ENCODE measurements around the gene PRDM7.
A peak's percentile ranks its signal among the peaks of the same experiment; 100 is the strongest.
"Not testable (repeated sequence)": the region's sequence is repeated elsewhere in the genome, so short reads cannot be mapped to it uniquely, and the experiment has no call there.

Gene PRDM7

DNA sequence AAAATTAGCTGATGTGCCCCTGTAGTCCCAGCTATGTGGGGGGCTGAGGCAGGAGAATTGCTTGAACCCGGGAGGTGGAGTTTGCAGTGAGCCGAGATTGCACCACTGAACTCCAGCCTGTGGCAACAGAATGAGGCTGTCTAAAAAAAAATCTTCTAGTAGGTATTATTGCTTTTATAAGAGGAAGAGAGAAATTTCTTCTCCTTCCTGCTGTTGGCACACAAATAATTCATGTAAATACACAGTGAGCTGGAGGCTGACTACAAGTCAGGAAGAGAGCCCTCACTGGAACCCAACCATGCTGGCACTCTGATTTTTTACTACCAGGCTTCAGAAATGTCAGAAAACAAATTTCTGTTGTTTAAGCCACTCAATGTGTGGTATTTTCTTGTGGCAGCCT lies 6.7 kb downstream of the PRDM7 start:
- Histone ChIP-seq H3K27me3 (ENCODE audit: control insufficient read depth, insufficient read depth, low read length) (peaks cover 9% of the 10 kb centered on the region), H3K9ac (ENCODE audit: low read length) (no peak overlapping the region), H3K27ac (ENCODE audit: low read depth, low read length) (no peak overlapping the region), H3K9me3 (ENCODE audit: control insufficient read depth, insufficient read depth, low read depth, low read length) (no peaks in the 10 kb centered on the region), H3K4me3 (ENCODE audit: low read depth, low read length) (no peak overlapping the region), H3K36me3 (ENCODE audit: control insufficient read depth, insufficient read depth, low read length) (no peaks in the 10 kb centered on the region), H3K4me1 (ENCODE audit: control insufficient read depth, insufficient read depth, low read length) (no peaks in the 10 kb centered on the region)

DNA sequence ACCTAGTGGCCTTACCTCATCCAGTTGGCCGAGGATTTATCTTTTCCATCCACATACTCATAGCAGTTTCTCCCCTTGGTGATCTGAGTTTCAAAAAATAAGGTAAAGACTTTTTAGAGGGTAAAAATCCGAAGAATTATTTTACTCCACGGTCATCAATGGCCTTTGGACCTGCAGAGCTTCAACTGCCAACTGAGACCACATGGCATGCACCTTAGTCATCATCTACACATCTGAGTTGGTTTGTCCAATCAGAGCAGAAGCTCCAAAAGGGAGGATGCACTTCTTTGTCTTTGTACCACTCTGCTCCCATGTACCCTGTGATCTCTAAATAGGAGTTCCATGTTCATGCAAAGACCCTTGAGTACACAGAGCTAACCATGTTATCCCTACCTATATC lies 15.7 kb downstream of the PRDM7 start:
- Histone ChIP-seq H3K27me3 (ENCODE audit: control insufficient read depth, insufficient read depth, low read length) (no peaks in the 10 kb centered on the region; the same call in 1 of the 2 replicates), H3K9ac (ENCODE audit: low read length) (no peak overlapping the region), H3K9me3 (ENCODE audit: control insufficient read depth, insufficient read depth, low read depth, low read length) (peaks cover 12% of the 10 kb centered on the region; the same call in 1 of the 2 replicates), H3K27ac (ENCODE audit: low read depth, low read length) (no peak overlapping the region), H3K36me3 (ENCODE audit: control insufficient read depth, insufficient read depth, low read length) (no peaks in the 10 kb centered on the region), H3K4me1 (ENCODE audit: control insufficient read depth, insufficient read depth, low read length) (no peaks in the 10 kb centered on the region; the same call in 1 of the 2 replicates), H3K4me3 (ENCODE audit: low read depth, low read length) (no peak overlapping the region)

DNA sequence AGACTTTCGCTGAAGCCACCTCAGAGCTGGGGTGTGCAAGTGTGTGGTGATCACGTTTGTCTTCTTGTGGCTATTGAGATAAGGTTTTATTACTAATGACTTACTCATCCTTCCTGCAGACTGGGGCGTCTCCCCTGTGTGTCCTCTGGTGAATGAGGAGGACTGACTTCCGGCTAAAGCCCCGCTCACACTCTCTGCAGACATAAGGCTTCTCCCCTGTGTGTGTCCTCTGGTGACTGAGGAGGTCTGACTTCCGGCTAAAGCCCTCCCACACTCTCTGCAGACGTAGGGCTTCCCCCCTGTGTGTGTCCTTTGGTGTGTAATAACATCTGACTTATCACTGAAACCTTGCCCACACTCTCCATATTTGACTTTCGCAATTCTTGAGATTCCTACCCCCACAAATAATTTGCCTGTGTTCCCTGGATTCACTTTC lies 19.4 kb downstream of the PRDM7 start:
- no peaks in the 10 kb centered on the region; the same call in 1 of the 2 replicates for H3K27me3 ChIP-seq (ENCODE audit: control insufficient read depth, insufficient read depth, low read length)
- H3K4me1 ChIP-seq (ENCODE audit: control insufficient read depth, insufficient read depth, low read length), result no peaks in the 10 kb centered on the region; the same call in 1 of the 2 replicates
- no peak overlapping the region for H3K9ac ChIP-seq (ENCODE audit: low read length)
- peaks cover 43% of the 10 kb centered on the region for H3K9me3 ChIP-seq (ENCODE audit: control insufficient read depth, insufficient read depth, low read depth, low read length)
- H3K36me3 ChIP-seq (ENCODE audit: control insufficient read depth, insufficient read depth, low read length), result no peaks in the 10 kb centered on the region
- H3K27ac ChIP-seq (ENCODE audit: low read depth, low read length), result no peak overlapping the region
- H3K4me3 ChIP-seq (ENCODE audit: low read depth, low read length), result no peak overlapping the region

DNA sequence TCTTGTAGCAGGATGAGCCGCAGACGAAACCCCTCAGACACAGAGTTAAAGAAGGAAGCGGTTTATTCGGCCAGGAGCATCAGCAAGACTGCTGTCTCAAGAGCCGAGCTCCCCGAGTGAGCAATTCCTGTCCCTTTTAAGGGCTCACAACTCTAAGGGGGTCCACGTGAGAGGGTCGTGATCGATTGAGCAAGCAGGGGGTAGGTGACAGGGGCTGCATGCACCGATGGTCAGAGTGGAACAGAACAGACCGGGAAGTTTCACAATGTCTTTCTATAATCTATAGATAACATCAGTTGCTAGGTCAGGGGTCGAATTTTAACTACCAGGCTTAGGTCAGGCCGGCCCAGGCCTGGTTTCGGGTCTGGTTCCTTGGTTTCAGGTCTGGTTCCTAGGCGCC lies 20.6 kb downstream of the PRDM7 start:
- H3K4me3 ChIP-seq (ENCODE audit: low read depth, low read length); H3K36me3 ChIP-seq (ENCODE audit: control insufficient read depth, insufficient read depth, low read length): not testable (repeated sequence)

DNA sequence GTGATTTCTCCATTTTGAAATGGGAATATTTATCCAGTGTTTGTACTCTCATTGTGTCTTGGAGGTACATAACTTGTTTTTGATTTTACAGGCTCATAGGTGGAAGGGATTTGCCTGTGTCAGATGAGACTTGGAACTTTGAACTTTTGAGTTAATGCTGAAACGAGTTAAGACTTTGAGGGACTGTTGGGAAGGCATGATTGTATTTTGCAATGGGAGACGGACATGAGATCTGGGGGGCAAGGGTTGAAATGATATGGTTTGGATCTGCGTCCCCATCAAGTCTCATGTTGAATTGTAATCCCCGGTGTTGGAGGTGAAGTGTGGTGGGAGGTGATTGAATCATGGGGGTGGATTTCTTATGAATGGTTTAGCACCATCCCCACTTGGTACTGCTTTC lies 21.8 kb downstream of the PRDM7 start:
- H3K4me3 ChIP-seq (ENCODE audit: low read depth, low read length), result no peak overlapping the region
- no peaks in the 10 kb centered on the region; the same call in 1 of the 2 replicates for H3K4me1 ChIP-seq (ENCODE audit: control insufficient read depth, insufficient read depth, low read length)
- H3K27me3 ChIP-seq (ENCODE audit: control insufficient read depth, insufficient read depth, low read length), result no peaks in the 10 kb centered on the region; the same call in 1 of the 2 replicates
- no peak overlapping the region for H3K27ac ChIP-seq (ENCODE audit: low read depth, low read length)
- no peaks in the 10 kb centered on the region for H3K36me3 ChIP-seq (ENCODE audit: control insufficient read depth, insufficient read depth, low read length)
- peaks cover 48% of the 10 kb centered on the region for H3K9me3 ChIP-seq (ENCODE audit: control insufficient read depth, insufficient read depth, low read depth, low read length)
- no peak overlapping the region for H3K9ac ChIP-seq (ENCODE audit: low read length)

More for the DNA sequence above, 20.6 kb downstream of the PRDM7 start:
- H3K9me3 ChIP-seq (ENCODE audit: control insufficient read depth, insufficient read depth, low read depth, low read length), result peaks cover 48% of the 10 kb centered on the region
- not testable (repeated sequence) for H3K9ac ChIP-seq (ENCODE audit: low read length); H3K27ac ChIP-seq (ENCODE audit: low read depth, low read length); H3K27me3 ChIP-seq (ENCODE audit: control insufficient read depth, insufficient read depth, low read length); H3K4me1 ChIP-seq (ENCODE audit: control insufficient read depth, insufficient read depth, low read length)

DNA sequence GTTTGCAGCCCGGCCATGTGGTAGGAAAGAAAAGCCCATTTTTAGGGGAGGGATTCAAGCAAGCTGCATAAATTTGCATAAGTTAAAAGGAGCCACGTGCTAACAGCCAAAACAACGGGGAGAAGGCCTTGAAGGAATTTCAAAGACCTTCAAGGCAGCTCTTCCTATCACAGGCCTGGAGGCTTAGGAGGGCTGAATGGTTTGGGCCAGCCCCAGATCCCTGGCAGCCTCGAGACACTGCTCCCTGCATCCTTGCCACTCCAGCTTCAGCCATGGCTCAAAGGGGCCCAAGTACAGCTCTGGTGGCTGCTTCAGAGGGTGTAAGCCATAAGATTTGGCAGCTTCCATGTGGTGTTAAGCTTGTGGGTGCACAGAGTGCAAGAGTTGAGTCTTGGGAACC lies 22.6 kb downstream of the PRDM7 start:
- H3K36me3 ChIP-seq (ENCODE audit: control insufficient read depth, insufficient read depth, low read length), result no peaks in the 10 kb centered on the region
- H3K27ac ChIP-seq (ENCODE audit: low read depth, low read length), result no peak overlapping the region
- H3K27me3 ChIP-seq (ENCODE audit: control insufficient read depth, insufficient read depth, low read length), result no peaks in the 10 kb centered on the region; the same call in 1 of the 2 replicates
- peaks cover 48% of the 10 kb centered on the region for H3K9me3 ChIP-seq (ENCODE audit: control insufficient read depth, insufficient read depth, low read depth, low read length)
- no peak overlapping the region for H3K9ac ChIP-seq (ENCODE audit: low read length)
- no peak overlapping the region for H3K4me3 ChIP-seq (ENCODE audit: low read depth, low read length)
- H3K4me1 ChIP-seq (ENCODE audit: control insufficient read depth, insufficient read depth, low read length), result no peaks in the 10 kb centered on the region

DNA sequence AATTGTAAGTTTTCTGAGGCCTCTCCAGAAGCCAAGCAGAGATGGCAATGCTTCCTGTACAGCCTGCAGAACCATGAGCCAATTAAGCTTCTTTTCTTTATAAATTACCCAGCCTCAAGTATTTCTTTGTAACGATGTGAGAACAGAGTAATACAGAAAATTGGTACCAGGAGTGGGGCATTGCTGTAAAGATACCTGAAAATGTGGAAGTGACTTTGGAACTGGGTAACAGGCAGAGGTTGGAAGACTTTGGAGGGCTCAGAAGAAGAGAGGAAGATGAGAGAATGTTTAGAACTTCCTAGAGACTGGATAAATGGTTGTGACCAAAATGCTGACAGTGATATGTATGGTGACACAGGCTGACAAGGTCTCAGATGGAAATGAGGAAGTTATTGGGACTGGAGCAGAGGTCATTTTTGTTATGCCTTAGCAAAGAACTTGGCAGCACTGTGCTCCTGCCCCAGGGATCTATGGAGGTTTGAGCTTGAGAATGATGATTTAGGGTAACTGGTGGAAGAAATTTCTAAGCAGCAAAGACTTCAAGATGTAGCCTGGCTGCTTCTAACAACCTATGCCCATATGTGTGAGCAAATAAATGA lies 23.1 kb downstream of the PRDM7 start:
- Histone ChIP-seq H3K4me3 (ENCODE audit: low read depth, low read length) (no peak overlapping the region), H3K27me3 (ENCODE audit: control insufficient read depth, insufficient read depth, low read length) (no peaks in the 10 kb centered on the region; the same call in 1 of the 2 replicates), H3K36me3 (ENCODE audit: control insufficient read depth, insufficient read depth, low read length) (no peaks in the 10 kb centered on the region), H3K9me3 (ENCODE audit: control insufficient read depth, insufficient read depth, low read depth, low read length) (peaks cover 48% of the 10 kb centered on the region), H3K9ac (ENCODE audit: low read length) (no peak overlapping the region), H3K27ac (ENCODE audit: low read depth, low read length) (no peak overlapping the region), H3K4me1 (ENCODE audit: control insufficient read depth, insufficient read depth, low read length) (no peaks in the 10 kb centered on the region)

DNA sequence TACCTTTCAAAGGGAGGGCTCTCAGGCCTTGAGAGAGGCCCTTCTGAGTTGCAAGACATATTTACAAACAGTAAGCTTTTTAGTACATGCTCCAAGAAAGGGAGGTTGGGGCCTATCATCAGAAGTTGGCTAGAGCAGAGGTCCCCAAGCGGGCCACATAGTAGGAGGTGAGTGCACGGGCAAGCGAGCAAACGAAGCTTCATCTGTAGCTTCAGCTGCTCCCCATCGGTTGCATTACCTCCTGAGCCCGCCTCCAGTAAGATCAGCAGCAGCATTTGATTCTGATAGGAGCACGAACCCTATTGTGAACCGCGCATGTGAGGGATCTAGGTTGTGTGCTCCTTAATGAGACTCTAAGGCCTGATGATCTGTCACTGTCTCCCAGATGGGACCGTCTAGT lies 26.2 kb downstream of the PRDM7 start:
- Histone ChIP-seq H3K4me3 (ENCODE audit: low read depth, low read length) (no peak overlapping the region), H3K9me3 (ENCODE audit: control insufficient read depth, insufficient read depth, low read depth, low read length) (peaks cover 32% of the 10 kb centered on the region), H3K27me3 (ENCODE audit: control insufficient read depth, insufficient read depth, low read length) (no peaks in the 10 kb centered on the region), H3K27ac (ENCODE audit: low read depth, low read length) (no peak overlapping the region), H3K9ac (ENCODE audit: low read length) (no peak overlapping the region), H3K36me3 (ENCODE audit: control insufficient read depth, insufficient read depth, low read length) (no peaks in the 10 kb centered on the region), H3K4me1 (ENCODE audit: control insufficient read depth, insufficient read depth, low read length) (peaks cover 13% of the 10 kb centered on the region)

DNA sequence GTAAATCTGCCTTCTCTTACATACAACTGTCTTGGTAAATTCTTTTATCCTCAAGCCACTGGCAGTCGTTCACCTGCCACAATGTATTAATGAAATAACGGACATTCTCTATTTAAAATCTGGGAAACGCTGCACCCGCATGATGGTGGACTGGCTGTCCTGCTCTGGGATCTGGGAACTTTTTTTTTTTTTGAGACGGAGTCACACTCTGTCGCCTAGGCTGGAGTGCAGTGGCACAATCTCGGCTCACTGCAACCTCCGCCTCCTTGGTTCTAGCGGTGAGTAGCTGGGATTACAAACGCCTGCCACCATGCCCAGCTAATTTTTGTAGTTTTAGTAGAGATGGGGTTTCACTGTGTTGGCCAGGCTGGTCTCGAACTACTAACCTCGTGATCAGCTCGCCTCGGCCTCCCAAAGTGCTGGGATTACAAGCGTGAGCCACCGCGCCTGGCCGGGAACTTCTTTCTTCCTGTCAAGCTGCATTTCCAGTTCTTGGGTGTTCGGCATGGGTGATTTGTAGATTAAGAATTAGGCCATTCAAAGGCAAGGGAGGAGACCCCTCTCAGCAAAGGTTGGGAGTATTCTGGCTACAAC lies 28.3 kb downstream of the PRDM7 start:
- Histone ChIP-seq H3K36me3 (ENCODE audit: control insufficient read depth, insufficient read depth, low read length) (peaks cover 8% of the 10 kb centered on the region), H3K27ac (ENCODE audit: low read depth, low read length) (no peak overlapping the region), H3K9ac (ENCODE audit: low read length) (no peak overlapping the region)

DNA sequence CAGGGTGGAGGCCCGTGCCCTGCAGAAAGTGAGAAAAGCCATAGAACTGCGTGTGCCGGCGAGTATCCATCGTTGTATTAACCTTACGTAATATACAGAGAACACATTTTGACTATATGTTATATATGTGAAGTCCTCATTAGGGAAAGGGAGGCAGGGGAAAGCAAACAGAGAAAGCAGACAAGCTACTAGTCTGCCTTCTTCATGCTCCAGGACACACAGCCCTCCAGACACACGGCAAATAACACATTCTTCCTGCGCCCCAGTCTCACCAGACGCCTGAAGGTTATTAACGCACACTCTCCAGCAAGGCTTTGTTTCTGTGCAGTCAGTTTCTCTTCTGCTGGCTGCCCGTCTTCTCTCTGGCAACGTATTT lies 28.8 kb downstream of the PRDM7 start:
- H3K4me1 ChIP-seq (ENCODE audit: control insufficient read depth, insufficient read depth, low read length), result peaks cover 14% of the 10 kb centered on the region
- H3K9ac ChIP-seq (ENCODE audit: low read length), result no peak overlapping the region
- H3K9me3 ChIP-seq (ENCODE audit: control insufficient read depth, insufficient read depth, low read depth, low read length), result peaks cover 9% of the 10 kb centered on the region
- peak overlapping the region; percentile 45; the same call in 1 of the 2 replicates for H3K4me3 ChIP-seq (ENCODE audit: low read depth, low read length)
- no peak overlapping the region for H3K27ac ChIP-seq (ENCODE audit: low read depth, low read length)
- peaks cover 13% of the 10 kb centered on the region for H3K36me3 ChIP-seq (ENCODE audit: control insufficient read depth, insufficient read depth, low read length)
- H3K27me3 ChIP-seq (ENCODE audit: control insufficient read depth, insufficient read depth, low read length), result no peaks in the 10 kb centered on the region

More for the DNA sequence above, 28.3 kb downstream of the PRDM7 start:
- Histone ChIP-seq H3K4me1 (ENCODE audit: control insufficient read depth, insufficient read depth, low read length) (peaks cover 14% of the 10 kb centered on the region), H3K27me3 (ENCODE audit: control insufficient read depth, insufficient read depth, low read length) (no peaks in the 10 kb centered on the region), H3K4me3 (ENCODE audit: low read depth, low read length) (no peak overlapping the region), H3K9me3 (ENCODE audit: control insufficient read depth, insufficient read depth, low read depth, low read length) (peaks cover 12% of the 10 kb centered on the region)

DNA sequence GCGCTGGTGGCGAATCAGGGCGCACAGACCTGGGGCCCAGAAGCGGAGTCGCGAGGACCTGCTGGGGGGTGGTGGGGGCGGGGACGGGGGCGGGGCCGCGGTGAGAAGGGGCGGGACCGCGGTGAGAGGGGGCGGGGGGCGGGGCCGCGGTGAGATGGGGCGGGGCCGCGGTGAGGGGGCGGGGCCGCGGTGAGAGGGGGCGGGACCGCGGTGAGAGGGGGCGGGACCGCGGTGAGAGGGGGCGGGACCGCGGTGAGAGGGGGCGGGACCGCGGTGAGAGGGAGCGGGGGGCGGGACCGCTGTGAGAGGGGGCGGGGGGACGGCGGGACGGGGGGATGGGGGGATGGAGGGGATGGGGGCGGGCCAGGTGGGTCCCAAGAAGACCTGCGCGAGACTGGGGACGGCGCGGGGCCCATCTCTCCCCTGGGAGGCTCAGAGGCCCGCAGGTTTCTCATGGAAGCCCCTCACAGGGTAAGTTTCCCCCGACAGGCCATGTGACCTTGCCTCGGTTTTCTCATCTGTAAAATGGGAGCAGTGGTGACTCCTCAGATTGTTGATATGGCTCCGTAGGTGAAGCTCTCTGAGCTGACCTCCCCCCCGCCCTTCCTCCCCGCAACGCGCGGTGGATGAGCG lies 29.3 kb downstream of the PRDM7 start:
- H3K9ac ChIP-seq (ENCODE audit: low read length), result peak overlapping the region; percentile 73
- H3K36me3 ChIP-seq (ENCODE audit: control insufficient read depth, insufficient read depth, low read length), result peaks cover 18% of the 10 kb centered on the region
- no peak overlapping the region; the same call in 1 of the 2 replicates for H3K27ac ChIP-seq (ENCODE audit: low read depth, low read length)
- H3K4me1 ChIP-seq (ENCODE audit: control insufficient read depth, insufficient read depth, low read length), result peaks cover 14% of the 10 kb centered on the region
- no peaks in the 10 kb centered on the region for H3K27me3 ChIP-seq (ENCODE audit: control insufficient read depth, insufficient read depth, low read length)
- peak overlapping the region; percentile 71 for H3K4me3 ChIP-seq (ENCODE audit: low read depth, low read length)
- H3K9me3 ChIP-seq (ENCODE audit: control insufficient read depth, insufficient read depth, low read depth, low read length), result peaks cover 5% of the 10 kb centered on the region; the same call in 1 of the 2 replicates
